MM.1S (cell line): ENCODE measurements around the gene GPER1.
A peak's percentile ranks its signal among the peaks of the same experiment; 100 is the strongest.

Source experiments
- DNase-seq: peaks from one replicate; pipeline ENCODE4 v3.0.0-alpha.2; 2015
- H2AFZ ChIP-seq: fragments of 300-600 bp; sonication (generic); 2 replicates; pipeline ENCODE4 v1.6.0; 2016; ENCODE audit warnings: antibody characterized with exemption, low read length
- H3F3A ChIP-seq: fragments of 300-600 bp; sonication (generic); 2 replicates; pipeline ENCODE4 v1.6.1; 2016; ENCODE audit warnings: mild to moderate bottlenecking, antibody characterized with exemption, low read length, moderate library complexity, mixed read lengths; ENCODE audit not compliant: insufficient read depth
- H3K27ac ChIP-seq: fragments of 300-600 bp; sonication (generic); 2 replicates; pipeline ENCODE4 v1.5.1; 2016; ENCODE audit warnings: mild to moderate bottlenecking, low read length
- H3K27me3 ChIP-seq: fragments of 300-600 bp; sonication (generic); replicated peaks from 2 replicates; pipeline ENCODE4 v1.6.0; 2016; ENCODE audit warnings: low read length; ENCODE audit not compliant: insufficient read depth
- H3K36me3 ChIP-seq: fragments of 300-600 bp; sonication (generic); replicated peaks from 2 replicates; pipeline ENCODE4 v1.6.1; 2016; ENCODE audit warnings: mild to moderate bottlenecking, low read length, mixed read lengths; ENCODE audit not compliant: insufficient read depth
- H3K4me1 ChIP-seq: fragments of 300-600 bp; sonication (generic); 2 replicates; pipeline ENCODE4 v1.6.1; 2016; ENCODE audit warnings: low read length, mixed read lengths
- H3K4me2 ChIP-seq: fragments of 300-600 bp; sonication (generic); 2 replicates; pipeline ENCODE4 v1.6.0; 2016; ENCODE audit warnings: low read depth, low read length
- H3K4me3 ChIP-seq: fragments of 300-600 bp; sonication (generic); 2 replicates; pipeline ENCODE4 v1.5.1; 2016; ENCODE audit warnings: low read length, mixed read lengths
- H3K79me2 ChIP-seq: fragments of 300-600 bp; sonication (generic); 2 replicates; pipeline ENCODE4 v1.6.1; 2016; ENCODE audit warnings: mixed run types, low read length, mixed read lengths
- H3K9ac ChIP-seq: fragments of 300-600 bp; sonication (generic); 2 replicates; pipeline ENCODE4 v1.6.1; 2016; ENCODE audit warnings: low read length, mixed read lengths
- H3K9me2 ChIP-seq: fragments of 300-600 bp; sonication (generic); replicated peaks from 2 replicates; pipeline ENCODE4 v1.6.1; 2016; ENCODE audit warnings: mild to moderate bottlenecking, low read length, mixed read lengths; ENCODE audit not compliant: insufficient read depth
- H3K9me3 ChIP-seq: fragments of 300-600 bp; sonication (generic); replicated peaks from 2 replicates; pipeline ENCODE4 v1.6.1; 2016; ENCODE audit warnings: mild to moderate bottlenecking, low read length, mixed read lengths; ENCODE audit not compliant: insufficient read depth
- H4K20me1 ChIP-seq: fragments of 300-600 bp; sonication (generic); 2 replicates; pipeline ENCODE4 v1.6.1; 2016; ENCODE audit warnings: mild to moderate bottlenecking, low read length, moderate library complexity, mixed read lengths; ENCODE audit not compliant: insufficient read depth
- EZH2 ChIP-seq: fragments of 300-600 bp; sonication (generic); optimal IDR thresholded peaks from 2 replicates; pipeline ENCODE3; 2017; ENCODE audit warnings: low read depth, mild to moderate bottlenecking, antibody characterized with exemption, low read length, mixed read lengths
- EZH2phosphoT487 ChIP-seq: fragments of 300-600 bp; sonication (generic); IDR thresholded peaks from 2 replicates; pipeline ENCODE4 v1.6.1; 2018; ENCODE audit warnings: antibody characterized with exemption, low read length
- TF ChIP-seq, protein P1 (sequence below): fragments of 300-600 bp; sonication (generic); IDR thresholded peaks from 2 replicates; pipeline ENCODE4 v1.5.1; 2016; ENCODE audit warnings: antibody characterized with exemption, low read length, mixed read lengths

The GPER1 gene

DNA sequence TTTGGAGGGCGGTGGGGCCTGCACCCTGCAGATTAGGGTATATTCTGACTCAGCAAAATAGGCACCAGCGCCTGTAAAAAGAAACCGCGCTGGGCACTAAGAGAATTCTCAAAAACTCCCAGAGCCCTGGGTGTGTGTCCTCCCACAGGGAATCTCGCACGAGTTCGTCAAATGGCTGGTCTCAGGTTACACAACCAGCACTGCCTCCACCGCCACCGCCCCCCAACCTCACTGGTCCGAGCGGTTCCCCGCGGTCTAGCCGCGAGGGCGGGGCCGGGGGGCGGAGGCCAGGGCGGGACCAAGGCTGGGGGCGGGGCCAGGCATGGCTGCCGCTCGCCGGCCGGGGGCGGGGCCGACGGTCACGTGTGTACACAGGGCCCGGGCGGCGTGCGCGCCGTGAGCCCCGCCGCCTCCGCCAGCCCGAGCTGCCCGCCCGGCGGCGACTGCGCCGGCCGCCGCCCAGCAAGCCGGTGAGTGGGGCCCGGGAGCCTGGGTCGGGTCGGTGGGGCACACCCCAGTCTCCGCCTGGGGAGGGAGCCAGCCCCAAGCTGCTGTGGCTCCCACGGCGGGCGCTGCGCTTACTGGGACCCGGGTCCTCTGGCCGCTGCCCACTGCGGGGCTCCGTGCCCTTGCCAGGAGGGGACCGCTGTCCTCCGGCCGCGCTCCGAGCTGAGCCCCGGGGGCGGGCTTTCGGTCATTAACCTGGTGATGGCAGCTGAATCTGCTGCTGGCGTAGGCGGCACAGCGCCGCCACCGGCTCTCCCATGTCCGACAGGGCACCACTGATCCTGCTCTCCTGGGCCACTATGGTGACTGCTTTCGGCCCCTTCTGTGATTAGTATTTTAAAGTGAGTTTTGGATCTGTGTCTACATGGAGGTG lies 43.5 kb upstream of the GPER1 start, which contains the start of gene GPR146:
TSS of gene GPR146 (plus strand) at position 358 of the 880 bp plus-strand sequence. CDS start 12,970 bp downstream, outside the sequence.
- peak within 1 kb of the TSS; percentile 91 for H2AFZ ChIP-seq
- no peak for TF ChIP-seq EZH2
- TF ChIP-seq, protein P1, sequence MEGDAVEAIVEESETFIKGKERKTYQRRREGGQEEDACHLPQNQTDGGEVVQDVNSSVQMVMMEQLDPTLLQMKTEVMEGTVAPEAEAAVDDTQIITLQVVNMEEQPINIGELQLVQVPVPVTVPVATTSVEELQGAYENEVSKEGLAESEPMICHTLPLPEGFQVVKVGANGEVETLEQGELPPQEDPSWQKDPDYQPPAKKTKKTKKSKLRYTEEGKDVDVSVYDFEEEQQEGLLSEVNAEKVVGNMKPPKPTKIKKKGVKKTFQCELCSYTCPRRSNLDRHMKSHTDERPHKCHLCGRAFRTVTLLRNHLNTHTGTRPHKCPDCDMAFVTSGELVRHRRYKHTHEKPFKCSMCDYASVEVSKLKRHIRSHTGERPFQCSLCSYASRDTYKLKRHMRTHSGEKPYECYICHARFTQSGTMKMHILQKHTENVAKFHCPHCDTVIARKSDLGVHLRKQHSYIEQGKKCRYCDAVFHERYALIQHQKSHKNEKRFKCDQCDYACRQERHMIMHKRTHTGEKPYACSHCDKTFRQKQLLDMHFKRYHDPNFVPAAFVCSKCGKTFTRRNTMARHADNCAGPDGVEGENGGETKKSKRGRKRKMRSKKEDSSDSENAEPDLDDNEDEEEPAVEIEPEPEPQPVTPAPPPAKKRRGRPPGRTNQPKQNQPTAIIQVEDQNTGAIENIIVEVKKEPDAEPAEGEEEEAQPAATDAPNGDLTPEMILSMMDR = peak; percentile 67
- no peak for TF ChIP-seq EZH2phosphoT487

DNA sequence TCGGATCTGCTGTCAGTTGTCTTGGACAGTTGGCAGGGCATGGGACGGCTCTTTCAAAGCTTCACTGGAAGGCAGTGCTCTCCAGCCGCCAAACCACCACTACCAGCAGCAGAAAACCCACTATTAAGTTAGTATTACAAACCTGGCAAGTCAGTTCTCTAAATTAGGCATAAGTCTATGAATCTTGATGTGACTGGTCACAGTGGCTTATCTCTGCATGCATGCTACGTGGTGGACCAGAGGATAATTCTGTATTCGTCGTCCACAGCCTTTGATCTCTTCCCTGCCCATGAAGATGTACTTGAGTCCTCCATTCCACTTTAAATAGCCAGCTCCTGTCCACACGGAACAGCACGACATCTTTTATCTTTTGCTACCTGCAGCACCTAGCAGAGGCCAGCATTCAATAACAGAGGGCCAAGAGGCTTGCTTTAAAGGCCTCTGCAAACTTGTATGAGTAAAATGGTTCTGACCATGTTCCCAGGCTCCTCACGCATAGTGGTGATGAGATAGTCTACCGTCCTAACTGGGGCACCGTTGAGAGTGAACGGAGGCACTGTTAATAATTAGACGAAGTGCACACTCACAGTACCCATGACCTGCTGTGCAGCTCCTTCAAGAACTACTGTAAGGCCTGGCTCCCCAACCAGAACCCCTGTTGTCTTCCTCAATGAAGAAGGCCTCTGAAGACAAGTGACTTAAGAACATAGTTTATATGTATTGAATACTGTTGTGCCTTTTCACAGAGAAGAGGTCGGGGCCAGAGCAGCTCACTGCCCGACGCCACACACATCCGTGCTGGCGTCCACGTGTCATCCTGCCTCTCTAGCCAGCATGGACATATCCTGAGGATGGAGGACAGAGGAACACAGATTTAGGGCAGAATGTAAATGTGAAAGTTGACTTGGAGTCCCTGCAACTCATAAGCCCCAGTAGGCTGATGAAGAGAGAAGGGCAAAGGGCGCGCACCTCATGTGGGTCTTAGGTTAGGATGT lies 42.5 kb upstream of the GPER1 start:
- H3K9me2 ChIP-seq = no peaks in the 10 kb centered on the region
- H3K4me3 ChIP-seq = peak overlapping the region; percentile 81
- no peaks in the 10 kb centered on the region for H3K36me3 ChIP-seq
- no peaks in the 10 kb centered on the region; the same call in 1 of the 2 replicates for H3K79me2 ChIP-seq
- peaks cover 16% of the 10 kb centered on the region for H3F3A ChIP-seq
- TF ChIP-seq EZH2 (no peak), EZH2phosphoT487 (no peak)
- TF ChIP-seq, protein P1 = no peak
- no peaks in the 10 kb centered on the region for H3K27me3 ChIP-seq
- peak overlapping the region; percentile 97 for H3K4me2 ChIP-seq
- no peaks in the 10 kb centered on the region for H4K20me1 ChIP-seq
- DNase-seq = no peak
- no peaks in the 10 kb centered on the region for H3K9me3 ChIP-seq
- H2AFZ ChIP-seq = 0 out of 2 replicates have a peak overlapping the region, but pooled peaks have one; percentile 91
- H3K9ac ChIP-seq = peak overlapping the region; percentile 70; the same call in 1 of the 2 replicates
- H3K27ac ChIP-seq = no peak overlapping the region
- H3K4me1 ChIP-seq = peaks cover 15% of the 10 kb centered on the region; the same call in 1 of the 2 replicates

More for the DNA sequence above, 43.5 kb upstream of the GPER1 start, which contains the start of gene GPR146:
- Histone ChIP-seq H3K27me3 (no peaks in the 10 kb centered on the region), H3K36me3 (no peaks in the 10 kb centered on the region), H3K9ac (peak within 1 kb of the TSS; percentile 70; the same call in 1 of the 2 replicates), H4K20me1 (no peaks in the 10 kb centered on the region), H3K79me2 (no peaks in the 10 kb centered on the region; the same call in 1 of the 2 replicates), H3K4me1 (peaks cover 15% of the 10 kb centered on the region; the same call in 1 of the 2 replicates), H3K4me2 (peak within 1 kb of the TSS; percentile 97), H3K27ac (peak within 1 kb of the TSS; percentile 77), H3K4me3 (peak within 1 kb of the TSS; percentile 81), H3K9me3 (no peaks in the 10 kb centered on the region), H3F3A (peaks cover 16% of the 10 kb centered on the region), H3K9me2 (no peaks in the 10 kb centered on the region)
- DNase-seq = peak; percentile 90
